GM18861 (cell line): Measurements from ENCODE around the gene PLA2G2E.
"Not testable (repeated sequence)": the region's sequence is repeated elsewhere in the genome, so short reads cannot be mapped to it uniquely, and the experiment has no call there.

Source experiments
- ATAC-seq: cut with Tn5 transposase; IDR thresholded peaks from one replicate; pipeline ENCODE4 v1.9.1; 2021; ENCODE audit not compliant: unreplicated experiment

Gene PLA2G2E

DNA sequence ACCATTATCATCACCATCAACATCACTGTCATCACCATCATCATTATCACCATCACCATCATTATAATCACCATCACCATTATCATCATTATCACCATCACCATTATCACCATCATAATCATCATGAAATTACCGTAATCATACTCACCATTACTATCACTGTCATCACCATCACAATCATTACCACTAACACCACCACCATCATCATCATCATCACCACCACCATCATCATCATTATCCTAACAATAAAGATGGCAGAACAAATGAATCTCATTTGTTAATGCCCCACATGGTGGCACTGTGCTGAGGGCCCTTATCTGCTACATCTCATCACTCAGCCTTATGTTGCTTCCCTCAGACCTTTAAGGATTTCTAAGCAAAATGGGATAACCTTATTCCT, 9.4 kb upstream of the PLA2G2E start:
- ATAC-seq, result no peak

DNA sequence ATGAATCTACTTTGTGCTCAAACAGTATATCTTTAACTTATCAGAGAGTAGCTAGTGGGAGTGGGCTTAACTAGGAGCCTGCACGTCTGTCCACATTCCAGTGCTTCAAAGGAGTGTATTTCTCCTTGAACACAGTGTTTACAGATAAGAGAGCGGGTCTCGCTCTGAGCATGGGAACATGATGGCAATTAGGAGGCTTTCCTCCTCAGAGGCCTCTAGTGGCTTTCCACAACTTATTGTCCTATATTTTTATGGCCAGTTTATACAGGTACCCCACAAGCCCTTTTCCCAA, 3.7 kb upstream of the PLA2G2E start:
- ATAC-seq, result not testable (repeated sequence)

DNA sequence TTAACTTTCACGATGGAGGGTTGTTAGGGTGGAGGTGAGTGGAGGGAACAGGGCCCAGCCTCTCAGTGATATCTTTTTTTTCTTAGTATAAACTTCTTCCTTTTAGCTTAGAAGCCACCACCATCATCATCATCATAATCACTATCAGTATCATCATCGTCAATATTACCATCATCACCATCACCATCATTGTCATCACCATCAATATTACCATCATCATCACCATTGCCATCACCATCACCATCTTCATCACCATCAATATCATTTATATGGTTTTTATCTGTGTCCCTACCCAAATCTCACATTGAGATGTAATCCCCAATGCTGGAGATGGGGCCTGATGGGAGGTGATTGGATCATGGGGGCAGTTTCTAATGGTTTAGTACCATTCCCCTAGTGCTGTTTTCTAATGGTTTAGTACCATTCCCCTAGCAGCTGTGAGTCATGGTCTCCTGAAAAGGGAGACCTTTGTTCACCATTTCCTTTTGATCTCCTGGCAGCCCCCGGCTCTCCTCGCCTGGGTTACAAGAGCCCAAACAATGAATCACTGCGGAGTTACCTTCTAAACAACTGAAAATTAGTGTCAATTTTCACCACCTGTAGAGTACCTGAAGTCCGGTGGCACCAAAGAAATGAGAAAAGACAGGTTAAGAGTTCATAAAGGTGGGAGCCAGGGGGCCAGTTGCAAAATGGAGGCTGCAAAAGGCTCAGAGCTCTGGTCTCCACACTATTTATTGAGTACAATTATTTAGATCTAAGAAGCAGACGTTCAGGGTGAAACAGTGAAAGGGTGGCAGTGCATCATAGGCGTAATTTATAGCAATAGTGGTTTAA, 3.1 kb upstream of the PLA2G2E start:
- no peak for ATAC-seq

DNA sequence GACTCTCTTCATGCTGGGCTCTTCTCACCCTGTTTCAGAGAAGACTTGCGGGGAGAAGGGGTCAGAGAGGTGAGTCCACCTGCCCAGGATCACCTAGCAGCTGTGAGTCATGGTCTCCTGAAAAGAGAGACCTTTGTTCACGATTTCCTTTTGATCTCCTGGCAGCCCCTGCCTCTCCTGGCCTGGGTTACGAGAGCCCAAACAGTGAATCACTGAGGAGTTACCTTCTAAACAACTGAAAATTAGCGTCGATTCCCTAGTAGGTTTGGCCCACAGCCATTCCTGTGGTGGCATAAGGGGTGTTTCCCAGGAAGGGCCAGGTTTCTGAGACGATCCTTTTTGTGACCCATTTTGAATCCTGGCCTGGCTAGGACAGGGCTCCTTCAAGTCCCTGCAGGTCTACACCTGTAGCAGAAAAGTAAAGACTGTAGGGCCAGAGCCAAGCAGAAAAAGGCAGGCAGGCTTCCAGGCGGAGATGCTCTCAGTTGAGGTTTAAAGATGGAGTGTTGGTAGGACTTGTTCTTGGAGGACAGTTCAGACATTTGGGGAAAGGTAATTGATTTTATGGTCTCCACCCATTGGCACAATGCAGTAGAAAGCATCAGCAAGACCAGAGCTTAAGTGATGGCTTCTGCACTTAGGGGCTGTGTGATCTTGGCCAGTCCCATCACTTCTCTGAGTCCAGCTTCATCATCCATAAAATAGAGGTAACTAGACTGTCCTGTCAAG, 2.1 kb upstream of the PLA2G2E start:
- ATAC-seq, result no peak

DNA sequence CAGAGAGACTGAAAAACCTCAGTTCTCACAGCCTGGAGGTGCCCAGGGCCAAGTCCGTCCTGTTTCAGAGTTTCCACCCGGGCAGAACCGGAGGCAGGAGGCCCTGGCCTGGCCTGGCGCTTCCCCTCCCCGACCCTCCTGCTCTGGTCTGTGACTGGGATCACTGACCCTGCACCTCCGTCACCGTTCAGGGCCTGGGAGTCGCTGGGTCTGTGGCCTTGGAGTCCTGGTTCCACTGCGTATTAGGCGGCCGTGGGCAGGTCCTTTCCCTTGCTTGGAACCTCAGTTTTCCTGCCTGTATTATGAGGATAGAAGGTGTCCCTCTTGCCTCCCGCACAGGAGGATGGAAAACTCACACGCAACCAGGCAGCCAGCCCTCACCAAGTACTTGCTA, 533 bp upstream of the PLA2G2E start:
- ATAC-seq, result no peak

DNA sequence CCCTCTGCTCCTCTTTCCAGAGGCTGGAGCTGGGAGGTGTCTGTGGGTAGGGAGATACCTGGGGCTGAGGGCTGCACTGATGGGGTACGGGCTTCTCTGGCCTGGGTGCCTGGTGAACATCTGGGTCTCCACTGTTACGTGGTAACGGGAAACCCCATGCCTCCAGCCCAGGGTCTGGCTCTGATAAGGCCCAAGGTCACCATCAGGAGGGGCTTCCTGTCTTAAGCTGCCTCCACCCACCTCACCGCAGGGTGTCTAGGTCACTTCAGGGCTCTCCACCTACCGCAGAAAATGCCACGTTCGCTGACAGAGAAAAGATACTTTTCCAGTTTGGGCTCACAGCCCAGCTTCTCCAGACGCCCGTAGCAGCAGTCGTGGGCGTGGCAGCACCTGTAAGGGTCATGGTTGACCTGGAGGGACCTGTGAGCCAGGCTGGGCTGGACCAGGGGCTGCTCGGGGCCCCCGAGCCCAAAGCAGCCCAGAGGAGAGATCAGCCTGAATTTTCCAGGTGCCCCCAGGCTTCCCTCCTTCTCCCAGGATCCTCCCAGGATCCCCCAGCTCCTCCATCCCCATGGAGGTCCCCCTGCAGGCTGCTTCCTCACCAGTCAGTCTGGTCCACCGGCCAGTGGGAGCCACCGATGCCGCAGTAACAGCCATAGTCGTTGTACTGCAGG, 1.3 kb downstream of the PLA2G2E start:
- no peak for ATAC-seq

DNA sequence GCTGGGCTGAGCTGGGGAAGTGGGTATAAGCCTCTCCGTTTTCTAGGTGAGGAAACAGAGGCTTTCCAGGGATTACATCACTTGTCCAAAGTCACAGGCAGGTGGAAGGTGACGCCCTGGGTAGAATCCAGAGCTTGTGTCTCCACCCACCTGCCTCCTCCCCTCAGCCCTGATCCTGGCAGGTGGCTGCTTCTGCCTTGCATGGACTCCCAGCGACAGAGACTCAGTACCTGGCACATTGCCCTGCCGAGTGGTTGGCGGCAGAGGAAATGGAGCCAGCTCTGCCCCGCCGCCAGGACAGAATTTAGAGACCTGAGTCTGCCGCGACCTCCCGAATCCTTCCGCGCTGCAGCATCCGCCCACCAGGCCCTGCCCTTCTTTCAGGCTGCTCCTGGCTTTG, 2.1 kb downstream of the PLA2G2E start:
- ATAC-seq, result no peak

DNA sequence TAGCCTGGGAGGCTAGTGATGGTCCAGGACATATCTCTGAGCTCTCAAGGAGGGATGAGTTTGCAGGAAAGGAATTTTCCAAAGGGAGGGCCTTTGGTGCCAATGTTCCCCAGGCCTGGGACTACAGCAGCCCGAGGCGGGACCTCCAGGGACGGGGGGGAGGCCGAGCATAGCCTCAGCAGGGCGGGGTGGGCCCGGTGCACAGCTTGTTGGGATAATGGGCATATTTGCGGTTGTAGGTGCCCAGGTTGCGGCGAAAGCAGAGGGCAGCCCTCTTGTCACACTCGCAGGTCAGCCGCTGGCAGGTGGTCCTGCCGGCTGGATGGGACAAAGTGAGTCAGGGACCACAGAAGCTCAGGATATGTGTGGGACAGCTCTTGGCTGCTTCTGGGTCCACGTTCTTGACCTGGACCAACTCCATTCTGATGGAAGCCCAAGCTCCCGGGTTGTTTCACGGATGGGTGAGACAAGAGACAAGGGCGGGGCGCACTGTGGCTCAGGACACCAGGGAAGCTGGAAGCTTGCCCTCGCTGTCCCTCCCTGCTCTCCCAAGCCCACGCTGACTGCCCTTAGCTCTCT, 3.2 kb downstream of the PLA2G2E start:
- ATAC-seq, result no peak

DNA sequence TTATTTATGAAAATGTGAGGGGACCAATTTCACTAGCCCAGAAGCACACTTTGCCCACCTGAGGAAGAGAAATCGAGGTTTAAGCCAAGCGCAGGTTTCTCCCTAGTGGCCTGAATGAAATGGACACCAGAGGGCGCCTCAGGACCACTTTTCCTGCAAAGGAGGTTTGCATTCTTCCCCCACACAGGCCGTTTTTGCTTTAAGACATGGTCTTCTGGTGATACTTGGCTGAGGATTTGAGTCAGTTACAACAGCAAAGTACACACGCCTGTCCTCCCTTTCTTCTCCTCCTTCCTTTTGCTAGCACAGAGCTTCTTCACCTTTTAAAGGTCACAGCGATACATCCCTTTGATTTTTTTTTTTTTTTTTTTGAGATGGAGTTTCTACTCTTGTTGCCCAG, 5.4 kb downstream of the PLA2G2E start:
- ATAC-seq, result no peak

DNA sequence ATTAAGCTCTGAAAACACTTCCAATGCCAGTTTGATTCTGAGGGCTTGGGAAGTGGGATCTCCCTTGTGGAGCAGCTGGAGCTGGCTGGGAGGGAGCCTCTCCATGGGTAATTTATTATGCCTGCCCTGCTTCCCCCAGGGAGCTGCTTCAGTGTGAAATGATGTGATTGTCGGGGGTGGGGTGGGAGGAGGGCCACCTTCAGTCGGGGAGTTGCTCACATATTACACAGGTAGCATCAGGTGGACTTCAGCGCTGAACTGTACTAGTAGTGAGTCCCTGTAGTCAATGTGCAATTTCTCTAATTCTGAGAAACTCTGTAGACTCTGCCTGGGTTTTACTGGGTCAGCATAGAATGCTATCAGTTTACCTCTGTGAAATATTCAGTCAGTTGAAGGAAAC, 12.8 kb downstream of the PLA2G2E start:
- ATAC-seq, result no peak

DNA sequence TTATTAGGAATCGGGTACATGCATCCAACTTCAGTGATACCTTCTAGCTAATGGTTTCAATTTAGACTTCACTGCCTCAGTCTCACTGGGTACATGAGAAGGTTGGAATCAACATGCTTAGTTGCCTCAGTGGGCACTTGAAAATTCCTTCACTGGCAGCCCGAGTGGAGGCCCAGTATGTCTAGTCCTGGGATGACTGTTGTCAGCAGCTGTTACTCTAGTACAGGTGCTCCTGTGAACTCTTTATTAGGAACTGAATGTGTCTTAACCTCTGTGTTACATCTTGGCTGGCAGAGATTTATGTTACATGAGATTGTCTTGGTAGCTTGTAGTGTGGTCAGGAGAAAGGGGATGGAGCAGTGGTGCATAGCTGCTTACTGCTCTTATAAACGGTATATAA, 13.4 kb downstream of the PLA2G2E start:
- no peak for ATAC-seq

DNA sequence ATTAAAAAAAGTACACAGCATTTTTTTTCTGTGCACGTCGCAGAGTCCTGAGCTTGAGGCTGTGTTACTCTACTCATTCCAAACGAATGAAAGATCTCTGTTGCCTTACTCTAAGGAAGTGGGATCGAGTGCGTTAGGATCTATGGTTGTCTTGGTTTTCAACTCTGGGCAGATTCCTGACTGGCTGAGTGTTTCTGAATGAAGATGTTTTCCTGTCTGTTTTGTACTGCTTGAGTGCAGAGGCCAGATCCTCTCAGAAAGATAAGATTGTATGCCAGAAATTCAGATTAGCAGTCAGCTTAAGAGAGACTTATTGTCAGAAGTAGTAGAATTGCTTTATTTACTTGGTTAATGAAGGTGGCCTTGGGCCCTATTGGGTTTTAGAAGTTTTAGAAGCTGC, 14.0 kb downstream of the PLA2G2E start:
- ATAC-seq, result no peak

DNA sequence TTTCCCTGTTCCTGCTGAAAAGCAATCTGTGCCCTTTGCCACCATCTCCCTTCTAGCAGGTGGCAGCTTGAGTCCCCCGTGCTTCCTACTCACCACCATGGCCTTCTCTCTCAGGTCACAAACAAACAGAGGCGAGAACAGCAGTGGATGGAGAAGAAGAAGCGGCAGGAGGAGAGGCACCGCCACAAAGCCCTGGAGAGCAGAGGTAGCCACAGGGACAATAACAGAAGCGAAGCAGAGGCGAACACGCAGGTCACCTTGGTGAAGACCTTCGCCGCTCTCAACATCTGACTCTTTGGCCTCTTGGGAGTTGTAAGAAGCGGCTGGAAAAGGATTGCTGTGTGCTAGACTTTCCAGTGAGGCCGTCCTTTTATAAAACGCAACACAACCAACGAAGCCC, 16.0 kb downstream of the PLA2G2E start:
- no peak for ATAC-seq

DNA sequence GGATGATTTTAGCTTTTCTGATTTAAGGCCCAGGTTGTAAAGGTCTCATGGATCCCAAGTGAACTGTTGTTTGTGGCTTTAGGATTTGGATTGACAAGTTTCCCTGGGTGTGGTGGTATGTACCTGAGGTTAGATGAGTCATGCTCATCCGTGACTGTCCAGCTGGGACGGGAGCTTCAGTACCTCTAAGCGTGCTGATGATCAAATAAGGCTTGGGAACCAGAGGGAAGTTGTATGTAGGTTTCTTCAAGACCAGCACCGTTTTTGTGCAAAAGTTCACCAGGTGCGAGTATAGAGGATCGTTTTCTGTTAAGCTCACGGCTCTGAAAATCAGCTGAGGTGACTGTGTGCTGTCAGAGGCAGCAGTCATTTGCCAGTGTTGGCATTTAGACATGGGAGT, 19.8 kb downstream of the PLA2G2E start:
- no peak for ATAC-seq

DNA sequence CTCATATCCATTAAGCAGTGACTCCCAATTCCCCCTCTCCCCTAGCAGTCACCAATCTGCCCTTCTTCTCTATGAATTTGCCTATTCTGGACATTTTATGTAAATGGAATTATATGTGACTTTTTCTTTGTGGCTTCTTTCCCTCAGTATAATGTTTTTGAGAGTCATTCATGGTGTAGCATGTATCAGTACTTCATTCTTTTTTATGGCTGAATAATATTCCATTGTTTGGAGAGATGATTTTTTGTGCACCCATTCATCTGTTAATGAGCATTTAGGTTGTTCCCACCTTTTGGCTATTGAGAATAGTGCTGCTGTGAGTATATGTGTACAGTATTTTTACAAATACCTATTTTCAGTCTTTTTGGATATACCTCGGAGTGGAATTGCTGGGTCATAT, 21.8 kb downstream of the PLA2G2E start:
- no peak for ATAC-seq

DNA sequence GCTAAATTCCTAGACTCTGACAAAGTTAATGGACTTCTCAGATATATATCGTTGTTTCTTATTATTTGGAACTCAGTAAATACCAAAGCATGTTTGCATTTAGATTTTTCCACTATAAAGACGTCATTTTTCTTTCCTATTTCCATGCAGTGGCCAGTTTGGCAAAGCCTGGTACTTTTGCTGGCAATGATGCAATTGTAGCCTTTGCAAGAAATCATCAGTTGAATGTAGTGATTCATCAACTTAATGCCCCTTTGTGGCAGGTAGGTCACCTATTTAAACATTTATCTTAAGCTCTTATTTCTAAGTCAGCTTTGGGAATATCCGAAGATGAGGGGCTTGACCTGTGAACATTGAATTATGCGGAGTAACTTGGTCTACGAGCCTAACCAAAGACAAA, 29.2 kb downstream of the PLA2G2E start:
- no peak for ATAC-seq

DNA sequence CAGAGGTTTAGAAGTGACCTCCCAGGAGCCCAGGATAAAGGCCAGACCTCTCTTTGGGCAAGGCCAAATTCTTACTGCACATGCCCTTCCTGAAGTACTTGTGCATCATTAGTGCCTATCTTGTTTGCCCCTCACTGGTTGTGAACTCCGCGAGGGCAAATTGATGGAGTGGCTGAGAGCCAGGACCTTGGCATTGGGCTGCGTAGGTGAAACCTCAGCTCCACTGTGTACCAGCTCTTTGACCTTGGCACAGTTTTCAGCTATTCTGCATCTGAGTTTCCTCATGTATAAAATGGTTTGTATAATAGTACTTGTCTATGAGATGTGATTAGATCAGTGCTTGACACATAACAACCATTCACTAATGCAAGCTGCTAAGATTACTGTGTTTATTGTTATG, 29.7 kb downstream of the PLA2G2E start:
- no peak for ATAC-seq

DNA sequence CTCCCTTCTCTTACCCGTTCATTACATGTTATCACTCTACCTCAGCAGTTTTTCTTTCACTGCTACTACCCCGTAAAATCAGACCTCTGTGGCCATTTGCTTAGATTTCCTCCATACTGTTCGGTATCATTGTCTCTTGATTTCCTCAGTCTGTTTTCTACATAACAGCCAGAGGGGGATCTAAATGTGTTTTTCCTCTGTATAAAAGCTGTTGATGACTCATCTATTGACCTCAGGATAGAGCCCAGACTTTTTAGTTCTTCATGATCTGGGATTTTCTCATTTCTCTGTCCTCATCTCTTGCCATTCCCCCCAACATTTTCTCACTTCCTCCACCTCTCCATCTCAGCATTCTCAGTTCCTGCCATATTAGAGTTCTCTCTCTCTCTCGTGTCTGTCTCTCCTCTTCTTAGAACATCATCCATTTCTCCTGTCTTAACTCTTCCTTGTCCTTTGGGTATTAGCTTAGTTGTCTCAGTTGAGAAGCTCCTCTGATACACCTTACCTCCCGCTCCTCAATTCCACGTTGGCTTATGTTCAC, 30.7 kb downstream of the PLA2G2E start:
- no peak for ATAC-seq

DNA sequence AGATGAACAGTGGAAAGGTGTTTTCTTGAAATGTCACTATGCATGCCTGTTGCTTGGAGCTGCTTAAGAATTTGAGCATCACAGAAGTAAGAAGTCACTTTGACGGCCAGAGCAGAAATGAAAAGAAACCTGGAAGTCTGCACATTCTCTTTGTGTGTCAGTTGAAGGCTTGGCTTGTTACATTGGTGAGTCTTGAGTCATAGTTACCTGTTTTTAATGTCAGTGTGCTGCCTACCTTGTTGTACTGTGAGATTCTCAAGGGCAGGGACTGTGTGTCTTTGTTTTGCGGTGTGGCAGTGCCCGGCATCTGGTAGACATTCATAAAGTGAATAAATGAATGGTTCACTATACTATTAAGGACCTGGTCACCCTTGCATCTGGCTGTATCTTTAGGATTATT, 31.3 kb downstream of the PLA2G2E start:
- ATAC-seq, result no peak

DNA sequence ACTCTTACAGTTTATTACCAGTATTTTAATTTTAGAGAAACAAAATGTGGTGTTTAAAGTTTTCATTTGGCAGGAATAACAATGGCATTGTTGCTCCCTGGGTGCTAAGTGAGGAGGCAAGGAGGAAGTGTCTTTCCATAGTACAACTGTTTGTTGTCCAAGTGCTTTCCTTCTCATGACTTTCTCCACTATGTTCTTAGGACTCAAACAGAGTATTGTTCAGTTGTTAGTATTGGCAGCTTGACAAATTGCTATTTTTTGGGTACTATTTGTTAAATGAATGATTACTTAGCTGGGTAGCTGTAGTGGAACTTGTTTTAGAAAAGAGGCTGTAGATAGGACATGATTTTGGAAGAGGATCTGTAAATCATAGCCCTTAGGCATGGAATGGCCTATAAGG, 33.8 kb downstream of the PLA2G2E start:
- ATAC-seq, result no peak

DNA sequence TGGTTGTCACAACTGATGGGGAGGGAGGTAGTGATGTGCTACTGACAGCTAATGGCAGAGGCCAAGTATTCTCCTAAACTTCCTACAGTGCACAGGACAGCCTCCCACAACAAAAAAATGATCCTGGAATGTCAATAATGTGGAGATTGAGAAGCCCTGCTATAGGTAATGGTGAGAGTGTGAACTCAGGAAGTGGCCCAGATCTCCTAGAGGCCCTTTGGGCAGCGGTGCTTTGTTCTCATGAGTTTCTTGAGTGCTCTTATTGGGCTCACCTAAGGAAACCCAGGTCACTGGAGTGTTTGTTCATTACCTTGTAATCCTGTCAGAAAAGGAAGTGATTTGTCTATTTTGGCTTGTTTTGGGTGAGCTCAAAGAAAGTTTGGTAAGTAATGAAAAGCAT, 35.3 kb downstream of the PLA2G2E start:
- ATAC-seq, result no peak

DNA sequence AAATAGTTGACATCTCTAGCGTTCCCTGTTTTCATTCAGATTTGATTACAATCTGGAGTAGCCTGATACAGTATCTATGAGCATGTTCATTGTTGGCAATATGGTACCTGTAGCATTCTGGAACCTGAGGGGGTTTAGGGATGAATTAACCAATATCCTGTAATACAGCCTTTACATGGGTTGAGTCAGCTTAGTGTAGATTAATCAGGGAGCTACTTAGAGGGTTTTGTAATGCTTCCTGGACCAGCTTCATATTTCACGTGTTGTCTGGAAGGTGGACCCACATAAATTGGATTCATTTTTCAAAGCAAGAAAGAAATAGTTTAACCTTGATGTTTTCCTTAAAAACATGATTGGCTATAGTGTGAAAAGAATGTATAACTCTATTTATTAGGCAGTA, 37.6 kb downstream of the PLA2G2E start:
- ATAC-seq, result no peak
